Fibroblast of lung (primary cell): Measurements from ENCODE around the gene GALNT12.

Experiments
- EZH2 ChIP-seq: IDR thresholded peaks from 2 replicates; pipeline ENCODE4 v1.5.1; 2012; ENCODE audit warnings: low read length, control low read depth, mild to moderate bottlenecking; ENCODE audit errors: missing control alignments
- TF ChIP-seq, protein P1 (sequence below), 2 donors: IDR thresholded peaks in 1 of 2; conservative IDR thresholded peaks in 1 of 2; 1 replicate in 1 of 2; 2 replicates in 1 of 2; pipeline ENCODE4 v1.5.1; 2011 to 2012; ENCODE audit warnings: low read length in 2 of 2, control low read depth in 1 of 2, inconsistent platforms in 1 of 2, low read depth in 1 of 2, mild to moderate bottlenecking in 1 of 2

- TF ChIP-seq, protein P1, sequence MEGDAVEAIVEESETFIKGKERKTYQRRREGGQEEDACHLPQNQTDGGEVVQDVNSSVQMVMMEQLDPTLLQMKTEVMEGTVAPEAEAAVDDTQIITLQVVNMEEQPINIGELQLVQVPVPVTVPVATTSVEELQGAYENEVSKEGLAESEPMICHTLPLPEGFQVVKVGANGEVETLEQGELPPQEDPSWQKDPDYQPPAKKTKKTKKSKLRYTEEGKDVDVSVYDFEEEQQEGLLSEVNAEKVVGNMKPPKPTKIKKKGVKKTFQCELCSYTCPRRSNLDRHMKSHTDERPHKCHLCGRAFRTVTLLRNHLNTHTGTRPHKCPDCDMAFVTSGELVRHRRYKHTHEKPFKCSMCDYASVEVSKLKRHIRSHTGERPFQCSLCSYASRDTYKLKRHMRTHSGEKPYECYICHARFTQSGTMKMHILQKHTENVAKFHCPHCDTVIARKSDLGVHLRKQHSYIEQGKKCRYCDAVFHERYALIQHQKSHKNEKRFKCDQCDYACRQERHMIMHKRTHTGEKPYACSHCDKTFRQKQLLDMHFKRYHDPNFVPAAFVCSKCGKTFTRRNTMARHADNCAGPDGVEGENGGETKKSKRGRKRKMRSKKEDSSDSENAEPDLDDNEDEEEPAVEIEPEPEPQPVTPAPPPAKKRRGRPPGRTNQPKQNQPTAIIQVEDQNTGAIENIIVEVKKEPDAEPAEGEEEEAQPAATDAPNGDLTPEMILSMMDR (conservative IDR thresholded peaks at IDR 0.05 in 1 of 2, IDR thresholded peaks at IDR 0.05 in 1 of 2; ENCODE audit: low read depth in 1 of 2, low read length in 2 of 2), result no peak
- no peak for TF ChIP-seq EZH2
These were observed 11.3 kb downstream of the GALNT12 start for GRCh38 chr9:98818764-98819163.
